ENCODE data around the gene KLHL40. TPM values are rescaled to one million over a fixed set of nuclear protein-coding genes. Genes with fewer than 3 reads are reported as not detected.
A peak's percentile ranks its signal among the peaks of the same experiment; 100 is the strongest.

KLHL40 gene
- total and polyA plus RNA-seq, 2 donors (not counting 1 experiment from before 2014, with no cell fraction given), result not detected

DNA sequence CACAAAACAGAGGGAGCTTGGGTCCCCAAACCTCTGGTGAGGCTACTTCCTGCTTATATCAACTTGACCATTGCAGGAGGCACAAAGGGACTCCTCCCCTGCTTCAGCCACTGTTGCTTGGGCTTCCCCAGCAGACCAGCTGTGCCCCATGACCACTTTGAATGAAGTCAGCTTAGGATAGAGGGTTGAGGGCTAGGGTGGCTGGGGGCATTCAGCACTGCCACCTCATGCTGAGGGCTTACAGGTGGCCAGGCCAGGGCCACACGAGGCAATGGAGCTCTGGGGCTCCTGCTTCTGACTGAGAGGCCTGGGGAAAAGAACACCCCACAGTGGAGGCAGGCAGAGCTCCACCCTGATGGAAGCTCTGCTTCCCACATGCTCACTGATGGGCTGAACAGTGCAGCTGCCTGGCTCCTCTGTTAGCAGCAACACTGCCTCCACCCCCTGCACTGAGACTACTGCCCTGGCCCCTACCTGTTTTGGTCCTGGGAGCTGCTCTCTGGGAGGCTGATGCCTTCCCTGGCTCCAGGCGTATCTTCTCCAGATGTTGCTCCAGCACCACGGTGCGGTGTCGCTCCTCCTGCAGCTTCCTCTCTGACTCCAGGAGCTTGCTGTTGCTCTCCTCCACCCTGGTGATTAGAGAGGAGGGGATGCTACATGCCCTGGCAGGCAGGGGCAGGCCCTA lies 27.5 kb downstream of the KLHL40 start:
- no peak overlapping the region for H3K27ac ChIP-seq (ENCODE audit: low read length in 2 of 2)
- Mint-ChIP-seq H3K4me3 (no peak overlapping the region), H3K27ac (no peak overlapping the region)

DNA sequence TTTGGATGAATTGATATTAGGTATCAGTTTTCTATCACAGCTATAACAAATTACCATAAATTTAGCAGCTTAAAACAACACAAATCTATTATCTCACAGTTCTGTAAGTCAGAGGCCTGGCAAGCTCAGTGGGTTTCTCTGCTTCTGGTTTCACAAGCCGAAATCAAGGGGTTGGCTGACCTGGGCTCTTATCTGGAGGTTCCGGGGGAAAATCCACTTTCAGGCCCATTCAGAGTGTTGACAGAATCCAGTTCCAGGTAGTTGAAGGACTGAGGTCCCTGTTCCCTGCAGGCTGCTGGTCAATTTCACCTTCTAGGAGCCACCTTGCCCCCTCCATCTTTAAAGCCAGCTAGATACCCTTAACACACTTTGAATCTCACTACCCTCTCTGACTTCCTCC lies 28.4 kb downstream of the KLHL40 start:
- Mint-ChIP-seq H3K4me3 (no peak overlapping the region), H3K27me3 (no peaks in the 10 kb centered on the region), H3K9me3 (ENCODE audit: insufficient read depth) (no peaks in the 10 kb centered on the region), H3K4me1 (peaks cover 18% of the 10 kb centered on the region), H3K27ac (no peak overlapping the region)
- H3K27me3 ChIP-seq (replicated peaks in 1 of 4; ENCODE audit: control extremely low read depth in 1 of 4, control insufficient read depth in 3 of 4, insufficient read depth in 4 of 4, low read length in 3 of 4), result no peaks in the 10 kb centered on the region
- ChIA-PET CTCF (interaction anchor here (1.0 kb wide), 1 partner anchor 174 kb away, joined by 3 read pairs; no protein-coding TSS in a partner anchor), POLR2A (no interaction called here)
- no peak overlapping the region for H3K27ac ChIP-seq (ENCODE audit: low read length in 2 of 2)
- H2AFZ ChIP-seq (ENCODE audit: insufficient read depth, low read depth, low read length, poor library complexity, severe bottlenecking), result no peak overlapping the region
- H4K20me1 ChIP-seq (ENCODE audit: control insufficient read depth, insufficient read depth, low read length, poor library complexity, severe bottlenecking), result no peaks in the 10 kb centered on the region
- no peak for ATAC-seq (ENCODE audit: low read depth)
- peaks cover 15 to 16% of the 10 kb centered on the region in 2 donors for H3K4me1 ChIP-seq (ENCODE audit: control insufficient read depth in 2 of 2, insufficient read depth in 2 of 2, low read length in 2 of 2)
- intact Hi-C loops (cut with micrococcal nuclease), result no loop called here
- H3K36me3 ChIP-seq (replicated peaks in 1 of 2; ENCODE audit: control extremely low read depth in 1 of 2, control insufficient read depth in 1 of 2, extremely low read depth in 1 of 2, insufficient read depth in 2 of 2, low read length in 1 of 2), result no peaks in the 10 kb centered on the region
- 100% methylated on average over 2 of the region's 2 CpGs for WGBS (ENCODE audit: insufficient coverage)
- TF ChIP-seq, protein P1, sequence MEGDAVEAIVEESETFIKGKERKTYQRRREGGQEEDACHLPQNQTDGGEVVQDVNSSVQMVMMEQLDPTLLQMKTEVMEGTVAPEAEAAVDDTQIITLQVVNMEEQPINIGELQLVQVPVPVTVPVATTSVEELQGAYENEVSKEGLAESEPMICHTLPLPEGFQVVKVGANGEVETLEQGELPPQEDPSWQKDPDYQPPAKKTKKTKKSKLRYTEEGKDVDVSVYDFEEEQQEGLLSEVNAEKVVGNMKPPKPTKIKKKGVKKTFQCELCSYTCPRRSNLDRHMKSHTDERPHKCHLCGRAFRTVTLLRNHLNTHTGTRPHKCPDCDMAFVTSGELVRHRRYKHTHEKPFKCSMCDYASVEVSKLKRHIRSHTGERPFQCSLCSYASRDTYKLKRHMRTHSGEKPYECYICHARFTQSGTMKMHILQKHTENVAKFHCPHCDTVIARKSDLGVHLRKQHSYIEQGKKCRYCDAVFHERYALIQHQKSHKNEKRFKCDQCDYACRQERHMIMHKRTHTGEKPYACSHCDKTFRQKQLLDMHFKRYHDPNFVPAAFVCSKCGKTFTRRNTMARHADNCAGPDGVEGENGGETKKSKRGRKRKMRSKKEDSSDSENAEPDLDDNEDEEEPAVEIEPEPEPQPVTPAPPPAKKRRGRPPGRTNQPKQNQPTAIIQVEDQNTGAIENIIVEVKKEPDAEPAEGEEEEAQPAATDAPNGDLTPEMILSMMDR (IDR thresholded peaks at IDR 0.05), result no peak
- no peak for TF ChIP-seq EZH2 (IDR thresholded peaks at IDR 0.05; ENCODE audit: borderline replicate concordance, insufficient read depth, low read depth, low read length, poor library complexity, severe bottlenecking)
- no peak overlapping the region for H3K4me3 ChIP-seq (ENCODE audit: control extremely low read depth in 1 of 5, extremely low read depth in 1 of 5, insufficient read depth in 1 of 5, low read depth in 2 of 5, low read length in 4 of 5)
- H3K9ac ChIP-seq (ENCODE audit: low read length), result no peak overlapping the region
- no peaks in the 10 kb centered on the region for H3K79me2 ChIP-seq (ENCODE audit: control insufficient read depth, insufficient read depth, low read length)
- DNase-seq, result no peak
- no peaks in the 10 kb centered on the region for H3K9me3 ChIP-seq (ENCODE audit: control extremely low read depth in 1 of 3, control insufficient read depth in 2 of 3, insufficient read depth in 1 of 3, low read length in 2 of 3)
- no peak overlapping the region for H3K4me2 ChIP-seq (replicated peaks; ENCODE audit: low read depth, low read length, poor library complexity, severe bottlenecking)

More for the DNA sequence above, 27.5 kb downstream of the KLHL40 start:
- H4K20me1 ChIP-seq (ENCODE audit: control insufficient read depth, insufficient read depth, low read length, poor library complexity, severe bottlenecking), result no peaks in the 10 kb centered on the region
- H3K79me2 ChIP-seq (ENCODE audit: control insufficient read depth, insufficient read depth, low read length), result no peaks in the 10 kb centered on the region
- no peak for ATAC-seq (ENCODE audit: low read depth)
- Mint-ChIP-seq H3K9me3 (ENCODE audit: insufficient read depth) (no peaks in the 10 kb centered on the region), H3K27me3 (no peaks in the 10 kb centered on the region), H3K4me1 (peaks cover 18% of the 10 kb centered on the region)
- WGBS (ENCODE audit: insufficient coverage), result 77% methylated on average over 2 of the region's 5 CpGs
- H3K9me3 ChIP-seq (ENCODE audit: control extremely low read depth in 1 of 3, control insufficient read depth in 2 of 3, insufficient read depth in 1 of 3, low read length in 2 of 3), result no peaks in the 10 kb centered on the region
- H3K4me1 ChIP-seq (ENCODE audit: control insufficient read depth in 2 of 2, insufficient read depth in 2 of 2, low read length in 2 of 2), result peaks cover 15 to 16% of the 10 kb centered on the region in 2 donors
- H3K4me2 ChIP-seq (replicated peaks; ENCODE audit: low read depth, low read length, poor library complexity, severe bottlenecking), result peak overlapping the region; percentile 25
- DNase-seq, result no peak
- ChIA-PET CTCF (interaction anchor here (0.6 to 1.0 kb wide), 2 partner anchors 104 to 173 kb away, joined by 3 to 6 read pairs; no protein-coding TSS in a partner anchor), POLR2A (no interaction called here)
- no peaks in the 10 kb centered on the region for H3K27me3 ChIP-seq (replicated peaks in 1 of 4; ENCODE audit: control extremely low read depth in 1 of 4, control insufficient read depth in 3 of 4, insufficient read depth in 4 of 4, low read length in 3 of 4)
- intact Hi-C loops (cut with micrococcal nuclease), result no loop called here
- H2AFZ ChIP-seq (ENCODE audit: insufficient read depth, low read depth, low read length, poor library complexity, severe bottlenecking), result no peak overlapping the region
- no peak overlapping the region for H3K4me3 ChIP-seq (ENCODE audit: control extremely low read depth in 1 of 5, extremely low read depth in 1 of 5, insufficient read depth in 1 of 5, low read depth in 2 of 5, low read length in 4 of 5)
- H3K36me3 ChIP-seq (replicated peaks in 1 of 2; ENCODE audit: control extremely low read depth in 1 of 2, control insufficient read depth in 1 of 2, extremely low read depth in 1 of 2, insufficient read depth in 2 of 2, low read length in 1 of 2), result no peaks in the 10 kb centered on the region
- no peak overlapping the region for H3K9ac ChIP-seq (ENCODE audit: low read length)
- no peak for TF ChIP-seq EZH2 (IDR thresholded peaks at IDR 0.05; ENCODE audit: borderline replicate concordance, insufficient read depth, low read depth, low read length, poor library complexity, severe bottlenecking)
- TF ChIP-seq, protein P1 (IDR thresholded peaks at IDR 0.05), result no peak

Data from B cell (primary cell).